CD14-positive monocyte (primary cell): ENCODE measurements around the gene MAP2K5. TPM values are rescaled to one million over a fixed set of nuclear protein-coding genes. Genes with fewer than 3 reads are reported as not detected.

Experiments
- DNase-seq, 3 donors: peaks; one replicate each; pipeline ENCODE4 v3.0.0-alpha.2; 2011 to 2022
- H2AFZ ChIP-seq: 2 replicates; pipeline ENCODE4 v1.6.0; 2012; ENCODE audit warnings: mild to moderate bottlenecking, low read depth, low read length, inconsistent platforms; ENCODE audit not compliant: insufficient read depth, poor library complexity, severe bottlenecking
- H3K27ac ChIP-seq, 2 donors: 1 replicate in 1 of 2; 2 replicates in 1 of 2; pipeline ENCODE4 v1.5.1; 2012 to 2013; ENCODE audit warnings: low read length in 2 of 2, control low read depth in 1 of 2, inconsistent platforms in 1 of 2, low read depth in 1 of 2, mild to moderate bottlenecking in 1 of 2
- H3K27me3 ChIP-seq, 2 donors: one replicate each; pipeline versions ENCODE4 v1.6.0 to v1.6.1; 2011 to 2013; ENCODE audit warnings: low read length in 2 of 2; ENCODE audit not compliant: control insufficient read depth in 2 of 2, insufficient read depth in 2 of 2
- H3K36me3 ChIP-seq, 2 donors: replicated peaks in 1 of 2; 1 replicate in 1 of 2; 2 replicates in 1 of 2; pipeline versions ENCODE4 v1.5.1 to v1.6.1; 2012 to 2013; ENCODE audit warnings: low read length in 2 of 2, control low read depth in 1 of 2, inconsistent platforms in 1 of 2, mild to moderate bottlenecking in 1 of 2; ENCODE audit not compliant: insufficient read depth in 2 of 2, control insufficient read depth in 1 of 2
- H3K4me1 ChIP-seq, 2 donors: 1 replicate in 1 of 2; 2 replicates in 1 of 2; pipeline versions ENCODE4 v1.5.1 to v1.6.1; 2012 to 2013; ENCODE audit warnings: low read length in 2 of 2, control low read depth in 1 of 2, inconsistent platforms in 1 of 2, mild to moderate bottlenecking in 1 of 2, moderate library complexity in 1 of 2; ENCODE audit not compliant: insufficient read depth in 2 of 2, control insufficient read depth in 1 of 2
- H3K4me2 ChIP-seq: replicated peaks from 2 replicates; pipeline ENCODE3; 2012; ENCODE audit warnings: low read length, moderate library complexity, mild to moderate bottlenecking; ENCODE audit not compliant: poor library complexity, severe bottlenecking; ENCODE audit errors: extremely low read depth
- H3K4me3 ChIP-seq, 3 experiments: fragments of 200-600 bp in 1 of 3; sonication (generic) in 1 of 3; replicated peaks in 1 of 3; 1 replicate in 2 of 3; 2 replicates in 1 of 3; pipeline ENCODE4 v1.5.1; 2011 to 2013; ENCODE audit warnings: low read length in 3 of 3, mild to moderate bottlenecking in 3 of 3, control low read depth in 2 of 3, low read depth in 2 of 3, inconsistent platforms in 1 of 3, moderate library complexity in 1 of 3
- H3K79me2 ChIP-seq: 2 replicates; pipeline ENCODE4 v1.6.0; 2012; ENCODE audit warnings: mild to moderate bottlenecking, control low read depth, inconsistent platforms, low read length, moderate library complexity; ENCODE audit not compliant: insufficient read depth
- H3K9ac ChIP-seq: 2 replicates; pipeline ENCODE4 v1.6.0; 2017; ENCODE audit warnings: low read length, mild to moderate bottlenecking; ENCODE audit not compliant: insufficient read depth, poor library complexity, severe bottlenecking
- H3K9me3 ChIP-seq, 2 donors: replicated peaks in 1 of 2; 1 replicate in 1 of 2; 2 replicates in 1 of 2; pipeline versions ENCODE4 v1.5.1 to v1.6.1; 2012 to 2013; ENCODE audit warnings: low read length in 2 of 2, control low read depth in 1 of 2; ENCODE audit not compliant: control insufficient read depth in 1 of 2, insufficient read depth in 1 of 2
- H4K20me1 ChIP-seq: 2 replicates; pipeline ENCODE4 v1.6.0; 2012; ENCODE audit warnings: mild to moderate bottlenecking, low read length, control low read depth, moderate library complexity; ENCODE audit not compliant: insufficient read depth
- H3K27ac Mint-ChIP-seq, 7 donors: one replicate each; pipeline ENCODE4 v1.8.0; 2020; ENCODE audit warnings: mild to moderate bottlenecking in 7 of 7, mixed read lengths in 7 of 7, moderate library complexity in 6 of 7, inconsistent platforms in 2 of 7
- H3K27me3 Mint-ChIP-seq, 3 donors: one replicate each; pipeline ENCODE4 v1.8.0; 2021 to 2022; ENCODE audit warnings: low read depth in 3 of 3, mild to moderate bottlenecking in 3 of 3, mixed read lengths in 3 of 3, moderate library complexity in 3 of 3, inconsistent platforms in 1 of 3
- H3K36me3 Mint-ChIP-seq, 2 donors: one replicate each; pipeline ENCODE4 v1.8.0; 2020; ENCODE audit warnings: mixed read lengths in 2 of 2, inconsistent platforms in 1 of 2, mild to moderate bottlenecking in 1 of 2
- H3K4me1 Mint-ChIP-seq: one replicate; pipeline ENCODE4 v1.8.0; 2020; ENCODE audit warnings: mild to moderate bottlenecking, mixed read lengths
- H3K4me3 Mint-ChIP-seq, 2 donors: one replicate each; pipeline ENCODE4 v1.8.0; 2020; ENCODE audit warnings: mild to moderate bottlenecking in 2 of 2, mixed read lengths in 2 of 2, moderate library complexity in 1 of 2
- H3K9me3 Mint-ChIP-seq, 7 donors: one replicate each; pipeline ENCODE4 v1.8.0; 2020 to 2022; ENCODE audit warnings: mixed read lengths in 7 of 7, mild to moderate bottlenecking in 6 of 7, moderate library complexity in 6 of 7, inconsistent platforms in 2 of 7
- WGBS: methylation state at CpG from one replicate; pipeline ENCODE4 v1.1.5; 2013; ENCODE audit warnings: missing lambda C conversion rate; ENCODE audit not compliant: insufficient coverage; 5-methylcytosine and 5-hydroxymethylcytosine counted together
- intact Hi-C, 2 donors: fragments of 100-400 bp; cut with micrococcal nuclease; formaldehyde crosslinking; loops; one replicate each; pipeline versions ENCODE4 v1.15.0 to v1.15.1; 2023
- polyA plus RNA-seq, 3 donors: library from polyadenylated mRNA; depleted of rRNA in 1 of 3; unstranded in 2 of 3; stranded (reverse) in 1 of 3; fragments of 300-500 nt in 2 of 3; fragments of >200 nt in 1 of 3; fragmentation: Illumina TruSeq in 2 of 3; gene quantifications; 1 replicate in 2 of 3; 2 replicates in 1 of 3; pipeline ENCODE4 v1.2.3, GENCODE V29; 2012 to 2021
- TF ChIP-seq, protein P1 (sequence below): fragments of 200-600 bp; IDR thresholded peaks from one replicate; pipeline ENCODE4 v1.8.0; 2022; ENCODE audit warnings: antibody characterized with exemption, mild to moderate bottlenecking

The MAP2K5 gene
- polyA plus RNA-seq, 3 donors = 10.2 to 11.3 (median 10.6) TPM

DNA sequence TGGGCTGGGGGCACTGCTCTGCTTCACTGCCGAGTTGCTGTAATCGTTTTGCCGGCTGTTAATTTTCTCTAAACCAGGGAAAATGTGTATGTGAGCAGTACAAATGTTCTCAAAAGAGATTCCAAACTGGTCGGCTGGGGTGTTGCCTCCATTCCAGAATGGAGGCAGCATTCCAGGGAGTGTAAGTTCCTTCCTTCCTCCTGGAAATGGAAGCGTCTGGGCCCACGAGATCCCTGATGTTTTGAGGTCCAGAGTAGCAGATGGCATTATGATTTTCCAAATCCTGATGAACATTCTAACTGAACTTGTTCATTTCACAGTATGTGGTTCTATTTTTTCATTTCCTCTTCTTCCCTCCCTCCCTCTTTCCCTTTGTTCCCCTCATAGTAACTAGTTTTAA lies 218.4 kb downstream of the MAP2K5 start:
- no peaks in the 10 kb centered on the region for H3K36me3 ChIP-seq
- H3K27me3 Mint-ChIP-seq = peaks cover 0 to 3% (median 0%) of the 10 kb centered on the region in 3 donors
- H3K9me3 Mint-ChIP-seq = peaks cover 0 to 3% (median 0%) of the 10 kb centered on the region in 7 donors
- no peaks in the 10 kb centered on the region for H3K79me2 ChIP-seq
- H3K27ac ChIP-seq = no peak overlapping the region
- H3K9me3 ChIP-seq = no peaks in the 10 kb centered on the region
- H3K36me3 Mint-ChIP-seq = peaks cover 15 to 21% of the 10 kb centered on the region in 2 donors
- H3K4me3 ChIP-seq = no peak overlapping the region
- intact Hi-C loops = no loop called here
- no peaks in the 10 kb centered on the region for H4K20me1 ChIP-seq
- 90% methylated on average over 3 of the region's 6 CpGs for WGBS
- H3K4me1 Mint-ChIP-seq = peaks cover 28% of the 10 kb centered on the region
- H3K4me3 Mint-ChIP-seq = no peak overlapping the region
- no peak overlapping the region for H3K27ac Mint-ChIP-seq
- peaks cover 8% of the 10 kb centered on the region in 2 donors for H3K4me1 ChIP-seq
- TF ChIP-seq, protein P1, sequence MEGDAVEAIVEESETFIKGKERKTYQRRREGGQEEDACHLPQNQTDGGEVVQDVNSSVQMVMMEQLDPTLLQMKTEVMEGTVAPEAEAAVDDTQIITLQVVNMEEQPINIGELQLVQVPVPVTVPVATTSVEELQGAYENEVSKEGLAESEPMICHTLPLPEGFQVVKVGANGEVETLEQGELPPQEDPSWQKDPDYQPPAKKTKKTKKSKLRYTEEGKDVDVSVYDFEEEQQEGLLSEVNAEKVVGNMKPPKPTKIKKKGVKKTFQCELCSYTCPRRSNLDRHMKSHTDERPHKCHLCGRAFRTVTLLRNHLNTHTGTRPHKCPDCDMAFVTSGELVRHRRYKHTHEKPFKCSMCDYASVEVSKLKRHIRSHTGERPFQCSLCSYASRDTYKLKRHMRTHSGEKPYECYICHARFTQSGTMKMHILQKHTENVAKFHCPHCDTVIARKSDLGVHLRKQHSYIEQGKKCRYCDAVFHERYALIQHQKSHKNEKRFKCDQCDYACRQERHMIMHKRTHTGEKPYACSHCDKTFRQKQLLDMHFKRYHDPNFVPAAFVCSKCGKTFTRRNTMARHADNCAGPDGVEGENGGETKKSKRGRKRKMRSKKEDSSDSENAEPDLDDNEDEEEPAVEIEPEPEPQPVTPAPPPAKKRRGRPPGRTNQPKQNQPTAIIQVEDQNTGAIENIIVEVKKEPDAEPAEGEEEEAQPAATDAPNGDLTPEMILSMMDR = no peak
- H3K9ac ChIP-seq = no peak overlapping the region
- no peak overlapping the region for H3K4me2 ChIP-seq
- H3K27me3 ChIP-seq = no peaks in the 10 kb centered on the region
- DNase-seq = no peak
- H2AFZ ChIP-seq = no peak overlapping the region

DNA sequence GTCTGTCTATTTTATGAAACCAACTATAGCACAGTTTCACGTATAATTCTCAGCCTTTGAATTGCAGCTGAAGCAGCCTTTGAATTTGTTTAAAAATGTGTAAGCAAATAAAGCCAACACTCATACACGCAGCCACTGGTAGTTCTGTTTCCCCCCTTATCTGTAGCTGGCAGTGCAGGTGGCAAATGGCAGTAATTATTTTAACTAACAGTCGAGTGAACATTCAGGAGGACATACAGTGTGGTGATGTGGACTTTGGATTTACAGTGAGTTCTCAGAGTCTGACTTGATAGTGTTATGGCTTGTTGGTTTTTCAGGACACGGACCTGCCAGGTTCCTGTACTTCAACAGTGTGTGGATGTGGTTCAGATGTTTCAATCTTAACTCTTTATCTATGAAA lies 218.8 kb downstream of the MAP2K5 start:
- no peak overlapping the region for H3K27ac ChIP-seq
- peaks cover 0 to 3% (median 0%) of the 10 kb centered on the region in 3 donors for H3K27me3 Mint-ChIP-seq
- TF ChIP-seq, protein P1 = no peak
- peaks cover 12% of the 10 kb centered on the region in 2 donors for H3K4me1 ChIP-seq
- no peak for DNase-seq
- H3K9me3 ChIP-seq = no peaks in the 10 kb centered on the region
- WGBS = no CpG with 5 or more reads among the region's 4 CpGs
- H3K9me3 Mint-ChIP-seq = peaks cover 0 to 3% (median 0%) of the 10 kb centered on the region in 7 donors
- H2AFZ ChIP-seq = no peak overlapping the region
- H3K27ac Mint-ChIP-seq = no peak overlapping the region
- H3K79me2 ChIP-seq = no peaks in the 10 kb centered on the region
- no peak overlapping the region for H3K4me3 Mint-ChIP-seq
- no peak overlapping the region for H3K4me3 ChIP-seq
- no peak overlapping the region for H3K4me2 ChIP-seq
- H3K27me3 ChIP-seq = no peaks in the 10 kb centered on the region
- intact Hi-C loops = no loop called here
- peaks cover 32% of the 10 kb centered on the region for H3K4me1 Mint-ChIP-seq
- no peaks in the 10 kb centered on the region for H3K36me3 ChIP-seq
- peaks cover 15 to 20% of the 10 kb centered on the region in 2 donors for H3K36me3 Mint-ChIP-seq
- no peaks in the 10 kb centered on the region for H4K20me1 ChIP-seq
- H3K9ac ChIP-seq = no peak overlapping the region
